NCI-H226 (cell line): ENCODE measurements around the gene PRAMEF13.
"Not testable (repeated sequence)": the region's sequence is repeated elsewhere in the genome, so short reads cannot be mapped to it uniquely, and the experiment has no call there.

Experiments
- DNase-seq: peaks from one replicate; pipeline ENCODE4 v3.0.0-alpha.2; 2015

Gene PRAMEF13

GRCh38 chr1:13155909-13156308, 45.3 kb downstream of the PRAMEF13 start, which contains the start of gene PRAMEF26:
TSS of gene PRAMEF26 (minus strand) at chr1:13156009. CDS start at chr1:13153095, 2,914 bp downstream.
- not testable (repeated sequence) for DNase-seq
